K562 (cell line): Measurements from ENCODE around the gene MDM4. TPM values are rescaled to one million over a fixed set of nuclear protein-coding genes. Genes with fewer than 3 reads are reported as not detected.
A peak's percentile ranks its signal among the peaks of the same experiment; 100 is the strongest.

Experiments
- ATF7 ChIP-seq: fragments of 450-650 bp; IDR thresholded peaks from 2 replicates; pipeline ENCODE4 v1.7.1; 2014; ENCODE audit warnings: mild to moderate bottlenecking, moderate library complexity
- BCL6 ChIP-seq: fragments of 250-450 bp; sonication (Bioruptor Pico); IDR thresholded peaks from 2 replicates; pipeline ENCODE4 v1.4.0; 2020
- L3MBTL2 ChIP-seq: fragments of 450-650 bp; IDR thresholded peaks from 2 replicates; pipeline ENCODE4 v1.6.1; 2016; ENCODE audit warnings: mild to moderate bottlenecking, moderate library complexity
- MTA1 ChIP-seq: fragments of 450-650 bp; IDR thresholded peaks from 2 replicates; pipeline ENCODE4 v1.6.1; 2017; ENCODE audit warnings: borderline replicate concordance
- ZNF41 ChIP-seq: fragments of 250-450 bp; sonication (Bioruptor Pico); conservative IDR thresholded peaks from 2 replicates; pipeline ENCODE4 v1.4.0; 2020; ENCODE audit warnings: mild to moderate bottlenecking
- polyA plus RNA-seq, 8 experiments: library from polyadenylated mRNA; depleted of rRNA in 4 of 8; stranded (reverse) in 5 of 8; unstranded in 3 of 8; fragments of >200 nt; fragmentation: Nextera tagmentation in 2 of 8; fragmentation: Illumina TruSeq in 1 of 8; extraction: Ambion mirVana in 2 of 8; extraction: Trizol in 1 of 8; gene quantifications; 2 replicates each; pipeline versions ENCODE4 v1.2.1 to v1.2.3, GENCODE V29; 2011 to 2014; ENCODE audit warnings: inconsistent platforms in 1 of 8, missing spikeins in 1 of 8
- total RNA-seq, 7 experiments: library from RNA; depleted of rRNA in 6 of 7; stranded (reverse); fragments of >200 nt in 6 of 7; fragmentation: Illumina TruSeq in 2 of 7; extraction: Trizol in 2 of 7; gene quantifications; 2 replicates each; pipeline versions ENCODE4 v1.2.1 to v1.2.3, GENCODE V29; 2011 to 2021; ENCODE audit warnings: low replicate concordance in 1 of 7
- TF ChIP-seq, protein P1 (sequence below): fragments of 200-600 bp; sonication (generic); IDR thresholded peaks from one replicate; pipeline ENCODE4 v1.6.1; 2012; ENCODE audit warnings: mild to moderate bottlenecking, low read depth, low read length, inconsistent platforms
- TF ChIP-seq, protein P2 (sequence below): fragments of 450-650 bp; formaldehyde crosslinking; IDR thresholded peaks from 2 replicates; pipeline ENCODE4 v1.4.0; 2020; ENCODE audit warnings: mild to moderate bottlenecking, moderate library complexity

MDM4 gene
- total and polyA plus RNA-seq, 9 of the 15 experiments (the other 6 are each of a cell fraction or from before 2014, with no cell fraction given): 3.3 to 61.7 (median 21.2) TPM

GRCh38 chr1:204494281-204495077 lies 21.7 kb upstream of the MDM4 start, which contains the start of gene PIK3C2B (continued):
- TF ChIP-seq, protein P1, sequence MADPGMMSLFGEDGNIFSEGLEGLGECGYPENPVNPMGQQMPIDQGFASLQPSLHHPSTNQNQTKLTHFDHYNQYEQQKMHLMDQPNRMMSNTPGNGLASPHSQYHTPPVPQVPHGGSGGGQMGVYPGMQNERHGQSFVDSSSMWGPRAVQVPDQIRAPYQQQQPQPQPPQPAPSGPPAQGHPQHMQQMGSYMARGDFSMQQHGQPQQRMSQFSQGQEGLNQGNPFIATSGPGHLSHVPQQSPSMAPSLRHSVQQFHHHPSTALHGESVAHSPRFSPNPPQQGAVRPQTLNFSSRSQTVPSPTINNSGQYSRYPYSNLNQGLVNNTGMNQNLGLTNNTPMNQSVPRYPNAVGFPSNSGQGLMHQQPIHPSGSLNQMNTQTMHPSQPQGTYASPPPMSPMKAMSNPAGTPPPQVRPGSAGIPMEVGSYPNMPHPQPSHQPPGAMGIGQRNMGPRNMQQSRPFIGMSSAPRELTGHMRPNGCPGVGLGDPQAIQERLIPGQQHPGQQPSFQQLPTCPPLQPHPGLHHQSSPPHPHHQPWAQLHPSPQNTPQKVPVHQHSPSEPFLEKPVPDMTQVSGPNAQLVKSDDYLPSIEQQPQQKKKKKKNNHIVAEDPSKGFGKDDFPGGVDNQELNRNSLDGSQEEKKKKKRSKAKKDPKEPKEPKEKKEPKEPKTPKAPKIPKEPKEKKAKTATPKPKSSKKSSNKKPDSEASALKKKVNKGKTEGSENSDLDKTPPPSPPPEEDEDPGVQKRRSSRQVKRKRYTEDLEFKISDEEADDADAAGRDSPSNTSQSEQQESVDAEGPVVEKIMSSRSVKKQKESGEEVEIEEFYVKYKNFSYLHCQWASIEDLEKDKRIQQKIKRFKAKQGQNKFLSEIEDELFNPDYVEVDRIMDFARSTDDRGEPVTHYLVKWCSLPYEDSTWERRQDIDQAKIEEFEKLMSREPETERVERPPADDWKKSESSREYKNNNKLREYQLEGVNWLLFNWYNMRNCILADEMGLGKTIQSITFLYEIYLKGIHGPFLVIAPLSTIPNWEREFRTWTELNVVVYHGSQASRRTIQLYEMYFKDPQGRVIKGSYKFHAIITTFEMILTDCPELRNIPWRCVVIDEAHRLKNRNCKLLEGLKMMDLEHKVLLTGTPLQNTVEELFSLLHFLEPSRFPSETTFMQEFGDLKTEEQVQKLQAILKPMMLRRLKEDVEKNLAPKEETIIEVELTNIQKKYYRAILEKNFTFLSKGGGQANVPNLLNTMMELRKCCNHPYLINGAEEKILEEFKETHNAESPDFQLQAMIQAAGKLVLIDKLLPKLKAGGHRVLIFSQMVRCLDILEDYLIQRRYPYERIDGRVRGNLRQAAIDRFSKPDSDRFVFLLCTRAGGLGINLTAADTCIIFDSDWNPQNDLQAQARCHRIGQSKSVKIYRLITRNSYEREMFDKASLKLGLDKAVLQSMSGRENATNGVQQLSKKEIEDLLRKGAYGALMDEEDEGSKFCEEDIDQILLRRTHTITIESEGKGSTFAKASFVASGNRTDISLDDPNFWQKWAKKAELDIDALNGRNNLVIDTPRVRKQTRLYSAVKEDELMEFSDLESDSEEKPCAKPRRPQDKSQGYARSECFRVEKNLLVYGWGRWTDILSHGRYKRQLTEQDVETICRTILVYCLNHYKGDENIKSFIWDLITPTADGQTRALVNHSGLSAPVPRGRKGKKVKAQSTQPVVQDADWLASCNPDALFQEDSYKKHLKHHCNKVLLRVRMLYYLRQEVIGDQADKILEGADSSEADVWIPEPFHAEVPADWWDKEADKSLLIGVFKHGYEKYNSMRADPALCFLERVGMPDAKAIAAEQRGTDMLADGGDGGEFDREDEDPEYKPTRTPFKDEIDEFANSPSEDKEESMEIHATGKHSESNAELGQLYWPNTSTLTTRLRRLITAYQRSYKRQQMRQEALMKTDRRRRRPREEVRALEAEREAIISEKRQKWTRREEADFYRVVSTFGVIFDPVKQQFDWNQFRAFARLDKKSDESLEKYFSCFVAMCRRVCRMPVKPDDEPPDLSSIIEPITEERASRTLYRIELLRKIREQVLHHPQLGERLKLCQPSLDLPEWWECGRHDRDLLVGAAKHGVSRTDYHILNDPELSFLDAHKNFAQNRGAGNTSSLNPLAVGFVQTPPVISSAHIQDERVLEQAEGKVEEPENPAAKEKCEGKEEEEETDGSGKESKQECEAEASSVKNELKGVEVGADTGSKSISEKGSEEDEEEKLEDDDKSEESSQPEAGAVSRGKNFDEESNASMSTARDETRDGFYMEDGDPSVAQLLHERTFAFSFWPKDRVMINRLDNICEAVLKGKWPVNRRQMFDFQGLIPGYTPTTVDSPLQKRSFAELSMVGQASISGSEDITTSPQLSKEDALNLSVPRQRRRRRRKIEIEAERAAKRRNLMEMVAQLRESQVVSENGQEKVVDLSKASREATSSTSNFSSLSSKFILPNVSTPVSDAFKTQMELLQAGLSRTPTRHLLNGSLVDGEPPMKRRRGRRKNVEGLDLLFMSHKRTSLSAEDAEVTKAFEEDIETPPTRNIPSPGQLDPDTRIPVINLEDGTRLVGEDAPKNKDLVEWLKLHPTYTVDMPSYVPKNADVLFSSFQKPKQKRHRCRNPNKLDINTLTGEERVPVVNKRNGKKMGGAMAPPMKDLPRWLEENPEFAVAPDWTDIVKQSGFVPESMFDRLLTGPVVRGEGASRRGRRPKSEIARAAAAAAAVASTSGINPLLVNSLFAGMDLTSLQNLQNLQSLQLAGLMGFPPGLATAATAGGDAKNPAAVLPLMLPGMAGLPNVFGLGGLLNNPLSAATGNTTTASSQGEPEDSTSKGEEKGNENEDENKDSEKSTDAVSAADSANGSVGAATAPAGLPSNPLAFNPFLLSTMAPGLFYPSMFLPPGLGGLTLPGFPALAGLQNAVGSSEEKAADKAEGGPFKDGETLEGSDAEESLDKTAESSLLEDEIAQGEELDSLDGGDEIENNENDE: no peak
- 0 out of 2 replicates have a peak, but pooled peaks have one; percentile 21 for TF ChIP-seq MTA1
- no peak for TF ChIP-seq BCL6 (CRISPR knock-in tag)
- TF ChIP-seq L3MBTL2: peak; percentile 85
- peak; percentile 59 for TF ChIP-seq ATF7
- TF ChIP-seq ZNF41 (CRISPR knock-in tag): no peak
- TF ChIP-seq, protein P2, sequence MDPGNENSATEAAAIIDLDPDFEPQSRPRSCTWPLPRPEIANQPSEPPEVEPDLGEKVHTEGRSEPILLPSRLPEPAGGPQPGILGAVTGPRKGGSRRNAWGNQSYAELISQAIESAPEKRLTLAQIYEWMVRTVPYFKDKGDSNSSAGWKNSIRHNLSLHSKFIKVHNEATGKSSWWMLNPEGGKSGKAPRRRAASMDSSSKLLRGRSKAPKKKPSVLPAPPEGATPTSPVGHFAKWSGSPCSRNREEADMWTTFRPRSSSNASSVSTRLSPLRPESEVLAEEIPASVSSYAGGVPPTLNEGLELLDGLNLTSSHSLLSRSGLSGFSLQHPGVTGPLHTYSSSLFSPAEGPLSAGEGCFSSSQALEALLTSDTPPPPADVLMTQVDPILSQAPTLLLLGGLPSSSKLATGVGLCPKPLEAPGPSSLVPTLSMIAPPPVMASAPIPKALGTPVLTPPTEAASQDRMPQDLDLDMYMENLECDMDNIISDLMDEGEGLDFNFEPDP (CRISPR knock-in tag): 0 out of 2 replicates have a peak, but pooled peaks have one; percentile 51
